ENCODE measurements around the gene CRY1. TPM values are rescaled to one million over a fixed set of nuclear protein-coding genes. Genes with fewer than 3 reads are reported as not detected.

CRY1 gene
- total and polyA plus RNA-seq, 9 of the 15 experiments (the other 6 are each of a cell fraction or from before 2014, with no cell fraction given) = 8.7 to 33.3 (median 25.2) TPM

GRCh38 chr12:106942775-106943174 lies 150.6 kb downstream of the CRY1 start:
- no peaks in the 10 kb centered on the region for H4K20me1 ChIP-seq (replicated peaks; ENCODE audit: control insufficient read depth, insufficient read depth, low read length)
- ATAC-seq (peak; percentile 63), FAIRE-seq (peak; percentile 70), DNase-seq (ENCODE audit: extremely low read depth in 1 of 4, low spot score in 3 of 4) (peak; percentile 52 to 69 (median 60))
- H3K36me3 ChIP-seq (ENCODE audit: control insufficient read depth, insufficient read depth, low read length) = no peaks in the 10 kb centered on the region
- H3K4me1 ChIP-seq (replicated peaks in 1 of 2; ENCODE audit: control insufficient read depth in 2 of 2, insufficient read depth in 2 of 2, low read length in 2 of 2) = peaks cover 10 to 26% of the 10 kb centered on the region in 2 experiments; a peak in 4 of 5 replicates
- no peaks in the 10 kb centered on the region; the same call in 1 of the 2 replicates for H3K9me3 ChIP-seq (replicated peaks; ENCODE audit: control insufficient read depth, insufficient read depth, low read depth, low read length)
- in situ Hi-C loops (cut with MboI) (loop anchor here (25.0 kb wide), 1 partner anchor 670 kb away; no protein-coding TSS in a partner anchor), intact Hi-C loops (cut with micrococcal nuclease) (no loop called here)
- no peaks in the 10 kb centered on the region for H3K9me1 ChIP-seq (ENCODE audit: control insufficient read depth, insufficient read depth, low read length)
- no peaks in the 10 kb centered on the region for H3K27me3 ChIP-seq (ENCODE audit: control insufficient read depth in 2 of 2, insufficient read depth in 2 of 2, low read length in 2 of 2)
- H3K27ac ChIP-seq (ENCODE audit: extremely low read depth, low read depth, low read length) = no peak overlapping the region
- ChIA-PET POLR2A (interaction anchor here (0.7 to 1.4 kb wide), 3 partner anchors 10 to 499 kb away, joined by 3 to 5 read pairs (median 4); no protein-coding TSS in a partner anchor), CTCF (ENCODE audit: low intra/inter-chr PET ratio) (no interaction called here)
- no peak overlapping the region for H2AFZ ChIP-seq (ENCODE audit: low read depth, low read length)
- H3K79me2 ChIP-seq (ENCODE audit: control insufficient read depth, insufficient read depth, low read length) = no peaks in the 10 kb centered on the region
- H3K4me2 ChIP-seq (ENCODE audit: insufficient read depth, low read length) = peak overlapping the region; percentile 19; the same call in 1 of the 2 replicates
- H3K4me3 ChIP-seq = no peak overlapping the region
- WGBS (ENCODE audit: insufficient coverage, low coverage, missing lambda C conversion rate) = 8% methylated on average over 2 of the region's 2 CpGs
- no TSS peak for BruUV-seq (replicated peaks)
- no peak overlapping the region for H3K9ac ChIP-seq (ENCODE audit: insufficient read depth in 1 of 2, low read depth in 2 of 2, low read length in 2 of 2)
- peak; percentile 81 for TF ChIP-seq FOXM1 (IDR thresholded peaks at IDR 0.05; ENCODE audit: low read depth)
- no peak for TF ChIP-seq FOXM1 (CRISPR knock-in tag; IDR thresholded peaks at IDR 0.05; ENCODE audit: low read depth)
- TF ChIP-seq CAMTA2 (CRISPR knock-in tag; conservative IDR thresholded peaks at IDR 0.05) = no peak
- TF ChIP-seq KDM5B (IDR thresholded peaks at IDR 0.05; ENCODE audit: insufficient replicate concordance, low read depth, low read length) = no peak
- no peak for TF ChIP-seq ID3 (CRISPR knock-in tag; IDR thresholded peaks at IDR 0.05)
- TF ChIP-seq ID3 (tag; IDR thresholded peaks at IDR 0.05) = no peak
- no peak for TF ChIP-seq MEIS2 (IDR thresholded peaks at IDR 0.05; ENCODE audit: partially characterized antibody)
- no peak for TF ChIP-seq MYC (IDR thresholded peaks at IDR 0.05; ENCODE audit: low read depth, low read length)
- no peak for TF ChIP-seq MYC (CRISPR knock-in tag; IDR thresholded peaks at IDR 0.05; ENCODE audit: borderline replicate concordance, low read depth)
- TF ChIP-seq, protein P1, sequence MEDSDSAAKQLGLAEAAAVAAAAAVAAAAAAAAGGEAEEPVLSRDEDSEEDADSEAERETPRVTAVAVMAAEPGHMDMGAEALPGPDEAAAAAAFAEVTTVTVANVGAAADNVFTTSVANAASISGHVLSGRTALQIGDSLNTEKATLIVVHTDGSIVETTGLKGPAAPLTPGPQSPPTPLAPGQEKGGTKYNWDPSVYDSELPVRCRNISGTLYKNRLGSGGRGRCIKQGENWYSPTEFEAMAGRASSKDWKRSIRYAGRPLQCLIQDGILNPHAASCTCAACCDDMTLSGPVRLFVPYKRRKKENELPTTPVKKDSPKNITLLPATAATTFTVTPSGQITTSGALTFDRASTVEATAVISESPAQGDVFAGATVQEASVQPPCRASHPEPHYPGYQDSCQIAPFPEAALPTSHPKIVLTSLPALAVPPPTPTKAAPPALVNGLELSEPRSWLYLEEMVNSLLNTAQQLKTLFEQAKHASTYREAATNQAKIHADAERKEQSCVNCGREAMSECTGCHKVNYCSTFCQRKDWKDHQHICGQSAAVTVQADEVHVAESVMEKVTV (CRISPR knock-in tag; IDR thresholded peaks at IDR 0.05) = no peak
- no peak for TF ChIP-seq MCM7 (IDR thresholded peaks at IDR 0.05)
- TF ChIP-seq, protein P2, sequence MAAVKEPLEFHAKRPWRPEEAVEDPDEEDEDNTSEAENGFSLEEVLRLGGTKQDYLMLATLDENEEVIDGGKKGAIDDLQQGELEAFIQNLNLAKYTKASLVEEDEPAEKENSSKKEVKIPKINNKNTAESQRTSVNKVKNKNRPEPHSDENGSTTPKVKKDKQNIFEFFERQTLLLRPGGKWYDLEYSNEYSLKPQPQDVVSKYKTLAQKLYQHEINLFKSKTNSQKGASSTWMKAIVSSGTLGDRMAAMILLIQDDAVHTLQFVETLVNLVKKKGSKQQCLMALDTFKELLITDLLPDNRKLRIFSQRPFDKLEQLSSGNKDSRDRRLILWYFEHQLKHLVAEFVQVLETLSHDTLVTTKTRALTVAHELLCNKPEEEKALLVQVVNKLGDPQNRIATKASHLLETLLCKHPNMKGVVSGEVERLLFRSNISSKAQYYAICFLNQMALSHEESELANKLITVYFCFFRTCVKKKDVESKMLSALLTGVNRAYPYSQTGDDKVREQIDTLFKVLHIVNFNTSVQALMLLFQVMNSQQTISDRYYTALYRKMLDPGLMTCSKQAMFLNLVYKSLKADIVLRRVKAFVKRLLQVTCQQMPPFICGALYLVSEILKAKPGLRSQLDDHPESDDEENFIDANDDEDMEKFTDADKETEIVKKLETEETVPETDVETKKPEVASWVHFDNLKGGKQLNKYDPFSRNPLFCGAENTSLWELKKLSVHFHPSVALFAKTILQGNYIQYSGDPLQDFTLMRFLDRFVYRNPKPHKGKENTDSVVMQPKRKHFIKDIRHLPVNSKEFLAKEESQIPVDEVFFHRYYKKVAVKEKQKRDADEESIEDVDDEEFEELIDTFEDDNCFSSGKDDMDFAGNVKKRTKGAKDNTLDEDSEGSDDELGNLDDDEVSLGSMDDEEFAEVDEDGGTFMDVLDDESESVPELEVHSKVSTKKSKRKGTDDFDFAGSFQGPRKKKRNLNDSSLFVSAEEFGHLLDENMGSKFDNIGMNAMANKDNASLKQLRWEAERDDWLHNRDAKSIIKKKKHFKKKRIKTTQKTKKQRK (IDR thresholded peaks at IDR 0.05; ENCODE audit: borderline replicate concordance, low read depth, low read length) = no peak
- TF ChIP-seq MXI1 (IDR thresholded peaks at IDR 0.05; ENCODE audit: low read depth, low read length) = no peak
- TF ChIP-seq MCM5 (IDR thresholded peaks at IDR 0.05; ENCODE audit: low read depth) = no peak
- TF ChIP-seq, protein P3, sequence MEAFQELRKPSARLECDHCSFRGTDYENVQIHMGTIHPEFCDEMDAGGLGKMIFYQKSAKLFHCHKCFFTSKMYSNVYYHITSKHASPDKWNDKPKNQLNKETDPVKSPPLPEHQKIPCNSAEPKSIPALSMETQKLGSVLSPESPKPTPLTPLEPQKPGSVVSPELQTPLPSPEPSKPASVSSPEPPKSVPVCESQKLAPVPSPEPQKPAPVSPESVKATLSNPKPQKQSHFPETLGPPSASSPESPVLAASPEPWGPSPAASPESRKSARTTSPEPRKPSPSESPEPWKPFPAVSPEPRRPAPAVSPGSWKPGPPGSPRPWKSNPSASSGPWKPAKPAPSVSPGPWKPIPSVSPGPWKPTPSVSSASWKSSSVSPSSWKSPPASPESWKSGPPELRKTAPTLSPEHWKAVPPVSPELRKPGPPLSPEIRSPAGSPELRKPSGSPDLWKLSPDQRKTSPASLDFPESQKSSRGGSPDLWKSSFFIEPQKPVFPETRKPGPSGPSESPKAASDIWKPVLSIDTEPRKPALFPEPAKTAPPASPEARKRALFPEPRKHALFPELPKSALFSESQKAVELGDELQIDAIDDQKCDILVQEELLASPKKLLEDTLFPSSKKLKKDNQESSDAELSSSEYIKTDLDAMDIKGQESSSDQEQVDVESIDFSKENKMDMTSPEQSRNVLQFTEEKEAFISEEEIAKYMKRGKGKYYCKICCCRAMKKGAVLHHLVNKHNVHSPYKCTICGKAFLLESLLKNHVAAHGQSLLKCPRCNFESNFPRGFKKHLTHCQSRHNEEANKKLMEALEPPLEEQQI (IDR thresholded peaks at IDR 0.05) = peak; percentile 45; the same call in 1 of the 2 replicates
- no peak for TF ChIP-seq ELF1 (tag; IDR thresholded peaks at IDR 0.05)

All from K562 (cell line).